GM12878 (cell line): ENCODE data around the gene NFATC1.

Experiments used
- ETV6 ChIP-seq, 2 experiments: fragments of 450-650 bp in 1 of 2; IDR thresholded peaks in 1 of 2; conservative IDR thresholded peaks in 1 of 2; 2 replicates each; pipeline ENCODE4 v1.6.1; 2014; ENCODE audit warnings: antibody characterized with exemption in 1 of 2, borderline replicate concordance in 1 of 2, low read depth in 1 of 2, mild to moderate bottlenecking in 1 of 2, moderate library complexity in 1 of 2
- YY1 ChIP-seq: IDR thresholded peaks from 2 replicates; pipeline ENCODE4 v1.6.1; 2011; ENCODE audit warnings: low read depth, mild to moderate bottlenecking, low read length
- TF ChIP-seq, protein P1 (sequence below), 3 experiments: IDR thresholded peaks in 2 of 3; conservative IDR thresholded peaks in 1 of 3; 2 replicates each; pipeline ENCODE4 v1.5.1; 2011; ENCODE audit warnings: low read depth in 3 of 3, low read length in 3 of 3, mild to moderate bottlenecking in 3 of 3, control low read depth in 2 of 3, moderate library complexity in 2 of 3, inconsistent platforms in 1 of 3, mixed read lengths in 1 of 3; ENCODE audit not compliant: control insufficient read depth in 2 of 3, insufficient read depth in 1 of 3; ENCODE audit errors: extremely low read depth in 1 of 3

DNA sequence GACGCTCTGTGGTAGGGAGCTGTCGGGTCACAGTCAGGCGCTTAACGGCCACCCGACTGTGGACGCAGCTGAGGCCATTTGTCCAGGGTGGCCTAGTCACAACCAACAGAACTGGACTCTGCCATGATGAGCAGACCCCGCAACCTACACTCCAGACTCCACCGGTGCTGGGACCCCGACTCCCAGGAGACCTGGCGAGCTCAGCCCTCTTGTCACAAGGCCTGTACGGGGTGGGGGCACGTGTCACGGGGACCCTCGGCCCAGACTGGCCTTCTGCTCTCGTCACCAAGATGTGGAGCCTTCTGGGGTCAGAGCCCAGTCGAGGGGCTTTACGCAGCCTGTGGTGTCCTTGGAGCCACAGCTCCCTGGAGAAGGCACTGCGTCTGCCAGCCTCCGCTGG, 22.5 kb downstream of the NFATC1 start:
- TF ChIP-seq ETV6 (conservative IDR thresholded peaks at IDR 0.05 in 1 of 2, IDR thresholded peaks at IDR 0.05 in 1 of 2; ENCODE audit: borderline replicate concordance in 1 of 2, low read depth in 1 of 2) (no peak), YY1 (no peak)
- TF ChIP-seq, protein P1, sequence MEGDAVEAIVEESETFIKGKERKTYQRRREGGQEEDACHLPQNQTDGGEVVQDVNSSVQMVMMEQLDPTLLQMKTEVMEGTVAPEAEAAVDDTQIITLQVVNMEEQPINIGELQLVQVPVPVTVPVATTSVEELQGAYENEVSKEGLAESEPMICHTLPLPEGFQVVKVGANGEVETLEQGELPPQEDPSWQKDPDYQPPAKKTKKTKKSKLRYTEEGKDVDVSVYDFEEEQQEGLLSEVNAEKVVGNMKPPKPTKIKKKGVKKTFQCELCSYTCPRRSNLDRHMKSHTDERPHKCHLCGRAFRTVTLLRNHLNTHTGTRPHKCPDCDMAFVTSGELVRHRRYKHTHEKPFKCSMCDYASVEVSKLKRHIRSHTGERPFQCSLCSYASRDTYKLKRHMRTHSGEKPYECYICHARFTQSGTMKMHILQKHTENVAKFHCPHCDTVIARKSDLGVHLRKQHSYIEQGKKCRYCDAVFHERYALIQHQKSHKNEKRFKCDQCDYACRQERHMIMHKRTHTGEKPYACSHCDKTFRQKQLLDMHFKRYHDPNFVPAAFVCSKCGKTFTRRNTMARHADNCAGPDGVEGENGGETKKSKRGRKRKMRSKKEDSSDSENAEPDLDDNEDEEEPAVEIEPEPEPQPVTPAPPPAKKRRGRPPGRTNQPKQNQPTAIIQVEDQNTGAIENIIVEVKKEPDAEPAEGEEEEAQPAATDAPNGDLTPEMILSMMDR (IDR thresholded peaks at IDR 0.05 in 2 of 3, conservative IDR thresholded peaks at IDR 0.05 in 1 of 3; ENCODE audit: control insufficient read depth in 2 of 3, extremely low read depth in 1 of 3, insufficient read depth in 1 of 3, low read depth in 3 of 3, low read length in 3 of 3): no peak
